Activated naive CD4-positive, alpha-beta T cell (primary cell): Measurements from ENCODE around the gene TMEM242.
"Not testable (repeated sequence)": the region's sequence is repeated elsewhere in the genome, so short reads cannot be mapped to it uniquely, and the experiment has no call there.

ENCODE experiments used
- DNase-seq, 4 experiments: peaks; one replicate each; lab custom pipeline; 2025; lab: John Stamatoyannopoulos, UW

The TMEM242 gene

DNA sequence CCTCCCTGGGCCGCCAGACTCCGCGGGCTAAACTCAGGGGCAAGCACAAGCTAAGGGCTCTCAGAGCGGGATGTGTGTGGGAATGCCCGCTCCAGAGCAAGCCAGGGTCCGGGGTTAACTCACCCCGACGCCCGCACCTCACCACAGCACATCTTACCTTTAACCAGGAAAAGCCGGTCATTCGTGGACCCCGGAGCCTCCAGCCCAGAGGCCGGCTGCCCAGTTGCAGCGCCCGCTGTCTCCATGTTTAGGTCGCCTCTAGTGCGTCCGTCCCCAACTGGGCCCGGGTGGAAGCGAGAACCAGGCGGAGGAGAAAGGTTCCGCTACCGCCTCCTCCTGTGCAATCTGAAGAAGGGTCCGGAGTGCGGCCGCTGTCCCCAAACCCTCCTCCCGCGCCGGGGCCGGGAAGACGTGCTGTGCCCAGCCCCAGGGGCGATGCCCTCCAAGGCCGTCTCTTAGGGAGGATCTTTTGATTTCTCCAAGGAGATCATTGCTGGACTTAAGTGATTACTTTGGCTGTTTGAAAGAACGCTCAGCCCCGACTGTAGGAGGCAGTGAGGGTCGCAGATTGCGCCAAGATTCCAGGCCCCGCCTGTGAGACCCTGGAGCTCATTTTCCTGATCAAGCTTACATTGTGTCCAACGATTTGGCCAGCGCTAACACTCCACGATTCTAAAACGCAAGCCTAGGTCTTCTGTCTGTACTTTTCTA lies at the start of gene TMEM242:
Gene TMEM242 (minus strand): TSS at position 265 of the 711 bp plus-strand sequence. CDS start 20 bp downstream, at position 245.
- DNase-seq = no peak

DNA sequence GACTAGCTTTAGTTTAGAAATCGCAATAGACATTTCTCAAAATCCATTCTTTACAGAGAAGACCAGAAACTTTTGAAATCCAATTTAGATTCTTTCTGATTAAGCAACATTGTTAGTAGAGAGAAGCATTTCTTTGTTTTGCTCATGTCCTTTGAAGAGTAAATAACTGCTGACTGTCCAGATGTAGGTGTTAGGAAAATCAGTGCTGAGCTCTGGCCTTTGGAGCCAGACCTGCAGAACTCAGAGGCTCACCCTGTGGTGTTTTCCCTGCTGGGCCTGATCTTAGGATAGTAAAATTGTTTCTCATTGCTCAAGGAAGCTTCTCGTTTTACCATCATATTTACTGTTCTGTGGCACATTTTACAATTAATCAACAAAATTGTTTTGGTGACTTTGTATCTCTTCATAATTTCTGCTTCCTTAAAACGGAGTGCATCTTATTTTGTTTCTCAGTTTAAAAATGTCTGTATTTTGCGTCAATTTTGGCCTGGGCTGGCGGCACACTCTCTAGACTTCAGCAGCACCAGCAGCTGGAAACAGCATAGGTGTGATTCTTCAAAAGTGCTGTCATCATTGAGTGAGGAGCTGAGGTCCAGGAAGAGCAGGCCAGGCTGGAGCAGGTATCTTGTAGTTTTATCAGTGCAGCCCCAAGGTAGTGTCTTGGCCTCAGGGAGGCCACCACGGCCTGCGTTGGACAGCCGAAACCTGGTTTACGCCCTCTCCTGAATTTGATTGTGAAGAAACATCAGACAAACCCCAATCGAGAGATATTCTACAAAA lies 49.4 kb upstream of the TMEM242 start:
- DNase-seq = no peak

DNA sequence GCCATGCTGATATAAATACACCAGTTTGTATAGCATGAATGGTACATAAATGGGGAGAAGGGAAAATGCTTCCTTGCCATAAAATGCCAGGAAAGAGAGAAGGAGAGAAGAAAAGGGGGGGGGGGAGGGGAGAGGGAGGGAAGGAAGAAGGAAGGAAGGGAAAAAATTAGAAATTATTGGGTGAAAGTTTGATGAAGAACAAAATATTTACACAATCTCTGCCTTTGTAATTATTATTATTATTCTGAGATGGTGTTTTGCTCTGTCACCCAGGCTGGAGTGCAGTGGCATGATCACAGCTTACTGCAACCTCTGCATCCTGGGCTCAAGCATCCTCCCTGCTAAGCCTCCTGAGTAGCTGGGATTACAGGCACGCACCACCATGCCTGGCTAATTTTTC lies 47.4 kb upstream of the TMEM242 start:
- DNase-seq = no peak

DNA sequence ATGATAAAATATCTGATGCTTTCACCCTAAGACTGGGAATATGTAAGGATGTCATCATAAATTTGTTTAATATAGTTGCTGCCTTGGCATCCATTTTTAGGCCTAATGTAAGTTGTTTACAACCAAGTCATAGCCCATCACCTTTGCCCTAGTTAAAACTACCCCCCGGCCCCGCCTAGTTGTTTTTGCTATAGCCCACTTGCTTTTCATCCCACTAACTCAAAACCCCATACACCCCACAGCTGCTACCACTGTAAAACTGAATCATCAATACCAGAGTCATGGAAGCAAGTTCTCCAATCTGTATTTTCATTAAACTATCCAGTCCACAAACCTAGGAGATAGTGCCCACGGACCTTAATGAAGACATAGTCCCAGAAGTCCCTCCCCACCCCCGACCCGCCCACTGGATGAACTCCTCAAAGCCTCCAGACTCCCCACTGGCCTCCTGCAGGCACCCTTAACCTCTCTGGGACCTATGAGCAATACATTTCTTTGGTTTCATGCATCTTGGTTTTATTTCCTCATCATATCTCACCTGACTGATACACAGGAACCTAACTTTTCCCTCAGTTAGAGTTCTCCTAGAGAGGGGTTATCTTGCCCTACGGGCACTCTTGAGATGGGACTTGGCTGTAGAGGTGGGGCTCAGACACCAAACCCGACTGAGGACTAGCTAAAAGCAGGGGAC lies 45.2 kb upstream of the TMEM242 start:
- DNase-seq = no peak

DNA sequence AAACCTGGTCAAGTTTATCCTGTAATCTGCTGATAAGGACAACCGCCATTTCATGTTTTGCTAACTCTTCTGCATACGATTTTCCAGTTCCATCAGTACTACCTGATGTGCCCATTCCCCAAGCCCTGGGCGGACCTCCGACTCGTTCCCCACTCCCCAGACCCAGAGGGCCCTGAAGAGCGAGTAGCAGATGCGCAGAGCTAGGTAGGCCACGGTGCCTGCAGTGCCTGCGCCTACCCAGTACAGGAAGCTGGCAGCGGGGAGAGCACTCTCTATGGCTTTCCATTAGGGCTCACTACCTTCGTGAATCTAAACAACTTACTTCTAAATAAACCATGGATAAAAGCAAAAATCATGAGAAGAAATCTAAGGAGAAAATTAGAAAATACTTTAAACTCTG lies 43.3 kb upstream of the TMEM242 start:
- no peak for DNase-seq

DNA sequence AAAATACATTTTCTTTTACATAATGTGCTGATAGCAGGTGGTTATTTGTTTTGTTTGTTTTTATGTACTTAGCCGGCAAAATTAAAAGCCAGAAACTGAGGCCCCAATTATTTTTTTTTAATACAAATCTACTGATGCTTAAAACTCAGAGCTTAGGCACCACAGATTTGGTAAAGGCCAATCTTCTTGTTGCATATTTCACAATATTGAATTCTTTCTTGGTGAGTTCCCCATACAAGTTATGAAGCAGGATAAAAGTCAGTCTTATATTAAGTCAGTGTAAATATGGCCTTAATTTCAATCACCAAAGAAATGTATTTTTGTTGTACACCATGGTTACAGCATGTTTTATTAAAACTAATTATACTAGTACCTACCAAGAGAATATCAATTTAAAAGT lies 41.4 kb upstream of the TMEM242 start:
- DNase-seq = no peak

DNA sequence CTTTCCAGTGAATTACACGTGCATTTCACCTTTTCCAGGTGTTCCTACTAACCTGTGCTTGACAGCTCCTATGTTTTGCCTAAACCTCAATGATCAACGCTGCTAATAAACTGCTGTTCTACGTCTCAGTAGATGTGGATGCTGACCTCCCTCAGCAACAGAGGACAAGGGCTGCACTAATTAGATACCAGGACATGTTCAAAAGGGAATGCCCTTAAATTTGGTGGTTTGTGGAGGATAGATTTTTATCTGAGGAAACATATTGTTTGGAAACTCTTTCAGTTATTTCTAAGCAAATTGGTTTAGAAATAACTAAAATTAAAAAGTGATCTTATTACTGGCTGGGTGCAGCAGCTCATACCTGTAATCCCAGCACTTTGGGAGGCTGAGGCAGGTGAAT lies 38.6 kb upstream of the TMEM242 start:
- DNase-seq = no peak

DNA sequence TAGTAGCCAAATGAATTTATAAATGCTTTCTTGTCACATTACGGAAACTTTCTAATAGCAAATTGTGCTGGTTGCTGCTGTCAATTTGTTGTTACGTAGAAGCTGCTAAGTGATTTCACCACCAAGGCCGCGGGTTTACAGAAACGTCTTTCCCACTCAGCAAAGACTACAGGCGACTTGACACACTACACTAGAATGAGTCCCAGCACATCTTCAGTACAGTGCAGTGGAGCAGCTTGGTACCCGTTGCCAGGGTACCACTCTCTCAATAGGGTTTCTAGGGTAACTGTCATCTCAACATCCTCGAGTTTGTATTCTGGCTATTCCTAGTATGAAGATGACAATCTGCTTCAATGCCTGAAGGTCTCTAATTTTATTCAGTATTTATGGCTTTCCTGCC lies 35.0 kb upstream of the TMEM242 start:
- no peak for DNase-seq

DNA sequence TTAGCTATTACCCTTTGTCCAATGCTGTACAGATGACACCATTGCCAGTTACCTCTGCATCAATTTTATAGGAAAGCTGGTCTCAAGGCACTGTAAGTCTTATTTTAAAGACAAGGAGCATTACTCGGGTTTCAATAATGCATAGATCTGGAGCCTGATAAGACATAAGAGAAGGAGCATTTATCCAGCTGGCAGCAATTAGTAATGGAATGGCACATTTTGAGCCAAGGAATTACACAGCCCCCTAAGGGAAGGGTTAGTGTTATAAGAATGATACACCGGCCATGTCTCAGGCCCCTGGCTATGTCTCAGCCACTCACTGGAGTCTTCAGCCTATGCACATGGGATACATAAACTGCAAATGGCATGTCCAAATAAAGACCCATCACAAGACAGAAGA lies 23.1 kb upstream of the TMEM242 start:
- no peak for DNase-seq

DNA sequence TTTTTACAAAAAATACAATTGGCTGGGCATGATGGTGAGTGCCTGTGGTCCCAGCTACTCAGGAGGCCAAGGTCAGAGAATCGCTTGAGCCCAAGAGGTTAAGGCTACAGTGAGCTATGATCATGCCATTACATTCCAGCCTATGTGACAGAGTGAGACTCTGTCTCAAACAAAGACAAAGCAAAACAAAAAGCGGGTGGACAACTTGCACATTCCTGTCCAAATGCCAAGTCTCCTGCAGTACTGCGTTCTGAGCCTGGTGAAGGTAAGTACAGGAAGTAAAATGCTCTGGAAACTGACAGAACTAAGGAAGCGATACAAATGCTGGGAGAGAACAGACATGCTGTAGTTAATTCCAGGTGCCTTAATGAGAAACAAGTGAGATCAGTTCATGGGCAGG lies 20.4 kb upstream of the TMEM242 start:
- no peak for DNase-seq

DNA sequence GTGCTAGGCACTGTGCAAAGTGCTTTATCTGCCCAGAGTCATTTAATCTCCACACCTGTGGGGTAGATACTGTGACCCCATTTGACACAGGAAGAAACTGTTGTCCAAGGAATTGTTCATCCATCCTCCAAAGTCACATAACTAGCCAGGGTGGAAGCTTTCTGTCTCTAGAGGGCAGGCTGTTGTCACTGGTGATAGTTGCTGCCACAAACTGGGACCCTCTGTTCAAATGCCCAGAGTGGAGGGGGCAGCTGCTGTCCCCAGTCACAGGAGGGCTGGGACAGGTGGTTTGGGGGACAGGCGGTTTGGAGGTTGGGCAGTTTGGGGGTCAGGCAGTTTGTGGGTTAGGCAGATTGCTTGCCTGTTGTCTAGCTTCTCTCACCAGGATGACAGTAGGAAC lies 16.1 kb upstream of the TMEM242 start:
- no peak for DNase-seq

DNA sequence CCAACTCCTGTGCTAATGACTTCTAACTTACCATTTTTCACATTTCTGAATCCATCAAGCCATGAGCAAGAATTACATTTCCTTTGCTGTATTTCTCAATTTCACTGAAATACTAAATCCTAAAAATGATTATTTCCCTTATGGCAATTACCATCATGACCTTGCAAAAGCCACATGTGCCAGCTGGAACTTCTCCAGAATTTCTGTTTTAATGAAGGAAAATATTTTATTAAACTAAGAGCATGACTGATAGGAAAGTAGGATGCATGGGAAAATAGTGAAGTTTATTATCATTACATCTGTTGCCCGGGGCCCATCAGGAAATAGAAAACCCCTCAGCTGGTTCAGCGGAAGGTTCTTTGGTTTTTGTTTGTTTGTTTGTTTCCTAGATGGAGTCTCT lies 14.4 kb upstream of the TMEM242 start:
- no peak for DNase-seq

DNA sequence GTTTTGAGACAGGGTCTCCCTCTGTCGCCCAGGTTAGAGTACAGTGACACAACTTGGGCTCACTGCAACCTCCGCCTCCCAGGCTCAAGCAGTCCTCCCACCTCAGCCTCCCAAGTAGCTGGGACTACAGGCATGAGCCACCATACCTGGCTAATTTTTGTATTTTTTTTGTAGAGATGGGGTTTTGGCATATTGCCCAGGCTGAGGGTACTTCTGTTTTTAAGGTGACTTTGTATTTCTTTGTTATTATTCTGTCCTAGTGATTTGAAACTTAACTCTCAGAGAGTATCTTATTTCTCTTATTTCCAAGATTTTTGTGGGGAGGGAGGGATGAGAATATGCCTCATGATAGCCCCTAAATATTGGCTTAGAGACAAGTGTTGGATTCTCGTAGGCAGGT lies 14.0 kb upstream of the TMEM242 start:
- DNase-seq = not testable (repeated sequence)

DNA sequence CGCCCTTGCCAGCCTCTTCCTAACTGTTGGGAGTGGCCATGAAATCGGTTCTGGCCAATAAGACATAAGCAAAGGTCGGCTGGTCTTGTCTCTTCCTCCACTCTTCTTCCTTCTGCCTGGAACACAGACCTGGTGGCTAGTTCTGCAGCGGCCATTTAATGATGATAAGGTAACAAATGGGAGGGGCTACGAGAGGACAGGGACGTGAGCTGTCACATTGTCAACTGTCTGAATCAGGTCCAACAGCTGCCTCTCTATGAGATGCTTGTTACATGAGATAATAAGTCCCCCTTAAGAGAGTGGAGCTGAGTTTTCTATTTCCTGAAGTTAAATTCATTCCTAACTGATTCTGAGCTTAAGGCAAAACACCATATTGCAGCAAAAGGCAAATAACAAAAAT lies 12.5 kb upstream of the TMEM242 start:
- DNase-seq = no peak

DNA sequence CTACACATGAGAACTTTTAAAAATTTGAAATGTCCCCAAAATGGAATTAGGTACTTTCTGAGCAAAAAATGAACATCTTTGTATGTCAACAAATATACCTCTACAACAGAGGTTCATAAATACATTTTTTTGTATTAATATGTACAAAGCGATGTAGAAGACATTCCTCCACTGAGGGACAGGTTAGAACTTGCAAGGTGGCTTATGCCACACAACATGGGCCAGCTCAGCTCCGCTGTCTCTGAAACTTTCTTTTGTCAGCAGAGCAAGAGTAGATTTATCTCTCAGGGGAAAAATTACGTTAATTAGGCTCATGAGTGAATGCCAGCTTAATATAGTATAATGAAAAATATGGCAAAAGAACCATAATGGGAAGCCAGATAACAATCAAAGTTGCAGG lies 10.6 kb upstream of the TMEM242 start:
- no peak for DNase-seq

DNA sequence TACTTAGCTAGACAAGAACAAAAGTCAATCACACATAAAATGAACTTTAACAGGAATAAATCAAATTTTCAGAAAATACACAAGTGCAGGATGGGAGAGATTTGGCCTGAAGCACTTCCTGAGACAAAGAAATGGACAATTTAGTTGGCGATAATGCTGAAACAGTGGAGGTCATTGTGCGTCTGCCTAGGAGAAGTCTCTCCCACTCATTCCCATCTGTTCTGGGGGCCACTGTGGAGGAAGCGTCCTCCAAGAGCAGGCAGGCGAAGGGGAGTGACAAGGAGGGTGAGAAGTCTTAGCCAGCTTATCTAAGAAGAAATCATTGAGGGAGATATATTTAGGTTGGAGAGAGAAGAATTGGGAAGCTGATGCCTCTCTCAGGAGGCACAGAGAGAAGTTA lies 10.2 kb upstream of the TMEM242 start:
- DNase-seq = no peak

DNA sequence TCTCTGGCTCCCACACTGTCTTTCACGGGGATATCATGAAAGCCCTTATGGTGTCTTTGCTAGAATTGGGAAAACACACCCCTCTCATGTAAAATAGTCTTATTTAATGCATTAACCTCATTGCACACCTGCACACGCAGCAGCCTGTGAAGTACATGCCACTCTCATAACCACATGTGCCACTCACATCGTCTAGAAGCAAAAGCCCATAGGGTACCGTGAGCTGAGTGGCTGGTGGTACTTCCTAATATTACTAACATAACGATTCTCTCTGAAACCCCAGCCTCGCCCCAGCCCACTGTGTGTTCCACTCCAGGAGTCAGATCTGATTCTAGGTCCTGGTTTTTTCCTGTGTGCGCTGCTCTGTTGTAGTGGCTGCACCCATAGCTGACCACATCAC lies 9.5 kb upstream of the TMEM242 start:
- no peak for DNase-seq

DNA sequence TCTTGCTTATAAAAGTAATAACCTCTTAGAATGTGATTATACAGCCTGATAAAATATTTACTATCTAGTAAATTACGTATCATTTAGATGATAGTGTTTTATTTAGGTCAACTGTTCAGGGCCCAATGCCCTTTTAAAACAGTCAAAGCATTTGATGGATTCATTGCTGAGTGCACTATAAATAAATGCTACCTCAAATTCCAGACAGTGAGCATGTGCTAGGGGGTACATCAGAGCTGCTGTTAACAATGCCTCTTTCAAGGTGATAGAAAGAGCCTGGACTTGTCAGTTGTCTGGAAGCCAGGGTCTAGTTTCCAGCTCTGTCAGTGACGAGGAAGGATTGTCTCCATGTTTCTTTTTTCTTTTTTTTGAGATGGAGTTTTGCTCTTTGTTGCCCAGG lies 7.5 kb upstream of the TMEM242 start:
- no peak for DNase-seq

DNA sequence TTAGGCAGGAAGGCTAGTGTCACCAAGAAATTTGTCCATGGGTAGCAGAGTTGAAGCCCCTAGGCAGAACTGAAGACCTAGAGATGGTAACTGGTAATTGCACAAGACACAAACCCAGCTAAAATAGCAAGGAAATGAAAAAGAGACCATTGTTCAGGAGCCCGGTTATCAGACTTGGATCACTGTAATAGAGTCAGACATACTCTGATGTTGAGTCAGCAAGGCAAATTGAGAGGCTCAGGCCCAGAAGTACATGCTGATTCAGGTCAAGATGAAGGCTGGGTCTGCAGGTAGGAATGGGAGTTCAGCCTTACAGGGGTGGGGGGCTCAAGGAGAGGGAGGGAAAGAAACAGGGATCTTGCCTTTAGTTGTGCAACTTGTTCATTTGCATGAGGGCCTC lies 6.5 kb upstream of the TMEM242 start:
- DNase-seq = no peak

DNA sequence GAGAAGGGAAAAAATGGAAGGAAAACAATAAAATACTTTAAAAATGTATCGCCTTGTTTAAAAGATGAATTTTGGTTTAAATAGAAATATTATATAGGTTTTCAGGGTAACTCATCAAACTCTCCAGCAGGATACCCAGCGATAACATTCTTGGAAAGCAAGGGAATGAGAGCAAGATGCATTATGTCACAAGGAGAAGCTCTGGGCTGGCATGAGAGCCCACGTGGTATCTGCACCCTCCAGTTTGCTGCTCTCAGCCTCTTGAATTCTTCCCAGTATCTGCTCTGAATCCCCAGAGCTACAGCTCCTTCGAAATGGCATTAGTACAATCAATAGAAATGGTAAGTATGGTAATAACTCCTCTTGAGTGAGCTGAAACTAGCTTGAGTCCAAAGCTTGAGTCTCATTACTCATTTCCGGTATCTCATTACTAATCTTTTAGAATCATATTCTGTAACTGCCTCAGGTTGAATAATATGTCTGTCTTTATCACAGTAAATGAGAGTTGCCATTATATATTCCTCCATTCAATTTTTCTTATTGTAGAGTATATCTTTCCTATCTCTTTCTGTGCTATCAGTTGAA lies 4.9 kb upstream of the TMEM242 start:
- no peak for DNase-seq

DNA sequence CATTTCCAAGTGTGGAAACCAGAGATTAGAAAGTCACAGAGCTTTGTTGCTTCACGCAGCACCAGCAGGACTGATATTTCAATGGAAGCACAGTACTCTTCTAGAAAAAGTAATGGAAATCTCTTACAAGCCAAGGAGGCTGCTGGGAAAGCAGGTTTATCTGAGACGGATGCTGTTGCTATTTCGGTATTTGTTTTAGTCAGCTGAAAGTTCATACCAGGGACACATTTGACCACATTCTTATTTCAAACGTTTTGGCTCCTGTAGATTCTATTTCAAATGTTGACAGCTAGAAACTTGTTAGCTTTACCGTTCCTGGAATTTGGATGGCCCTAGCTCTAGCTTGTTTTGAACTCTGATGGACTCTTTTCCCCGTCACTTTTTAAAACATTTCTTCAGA lies 3.7 kb upstream of the TMEM242 start:
- no peak for DNase-seq

DNA sequence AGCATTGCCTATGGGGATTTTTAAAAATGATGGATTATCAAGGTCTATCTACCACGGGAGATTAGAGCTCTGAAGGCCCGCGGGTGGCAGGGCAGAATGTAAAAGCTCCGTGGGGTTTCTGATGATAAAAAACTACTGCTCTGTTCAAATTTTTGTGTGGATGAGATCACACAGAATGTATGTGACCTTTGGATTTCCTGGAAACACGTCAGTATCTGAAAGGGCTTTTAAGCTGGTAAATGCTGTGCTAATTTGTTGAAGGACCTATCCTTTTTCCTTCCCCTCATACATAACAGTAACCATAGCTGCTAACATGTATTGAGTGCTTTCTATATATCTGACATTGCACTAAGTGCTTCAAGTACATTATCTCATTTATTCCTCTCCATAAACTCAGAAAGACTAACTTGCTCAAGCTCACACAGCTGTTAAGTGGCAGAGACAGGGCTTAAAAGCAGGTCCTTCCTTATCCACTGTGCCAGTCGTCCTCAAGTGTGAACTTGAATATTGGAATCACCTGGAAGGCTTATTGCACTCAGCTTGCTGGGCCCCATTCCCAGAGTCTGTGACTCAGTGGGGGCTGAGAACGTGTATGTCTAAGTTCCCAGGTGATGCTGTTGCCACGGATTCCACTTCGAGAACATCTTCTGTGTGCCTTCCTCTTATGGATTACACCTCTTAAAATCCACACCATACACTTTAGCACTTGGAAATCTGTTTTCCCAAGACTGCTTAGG lies 1.9 kb upstream of the TMEM242 start:
- DNase-seq = no peak
